ENCODE data around the gene HOXC10.

The HOXC10 gene

GRCh38 chr12:53956251-53956887 is 28.6 kb upstream of the HOXC10 start:
- ATAC-seq (peak; percentile 61), DNase-seq (no peak)
- peak overlapping the region in 1 of 2 donors; percentile 22 for H3K4me3 Mint-ChIP-seq
- H3K9me3 Mint-ChIP-seq: no peaks in the 10 kb centered on the region
- H3K27me3 Mint-ChIP-seq: peaks cover 100% of the 10 kb centered on the region
- H3K4me1 Mint-ChIP-seq: peaks cover 62% of the 10 kb centered on the region
- no peak overlapping the region for H3K27ac Mint-ChIP-seq

GRCh38 chr12:53956914-53957536 is 27.9 kb upstream of the HOXC10 start:
- Mint-ChIP-seq H3K27me3 (peaks cover 100% of the 10 kb centered on the region), H3K27ac (no peak overlapping the region), H3K4me3 (peak overlapping the region in 1 of 2 donors; percentile 22), H3K9me3 (no peaks in the 10 kb centered on the region), H3K4me1 (peaks cover 56% of the 10 kb centered on the region)
- DNase-seq: no peak
- no peak for ATAC-seq

- ATAC-seq (no peak), DNase-seq (no peak)
- no peaks in the 10 kb centered on the region for H3K9me3 Mint-ChIP-seq
- H3K27ac Mint-ChIP-seq: no peak overlapping the region
- H3K4me3 Mint-ChIP-seq: no peak overlapping the region
- H3K4me1 Mint-ChIP-seq: peaks cover 45% of the 10 kb centered on the region
- peaks cover 100% of the 10 kb centered on the region for H3K27me3 Mint-ChIP-seq
Observed at GRCh38 chr12:53958128-53958527, 26.8 kb upstream of the HOXC10 start.

- no peak for DNase-seq
- Mint-ChIP-seq H3K27me3 (peaks cover 100% of the 10 kb centered on the region), H3K4me1 (peaks cover 43% of the 10 kb centered on the region), H3K27ac (no peak overlapping the region), H3K4me3 (no peak overlapping the region), H3K9me3 (no peaks in the 10 kb centered on the region)
- no peak for ATAC-seq
Observed at GRCh38 chr12:53959314-53959713, 25.6 kb upstream of the HOXC10 start.

- no peaks in the 10 kb centered on the region for H3K9me3 Mint-ChIP-seq
- H3K4me3 Mint-ChIP-seq: no peak overlapping the region
- H3K27me3 Mint-ChIP-seq: peaks cover 100% of the 10 kb centered on the region
- H3K27ac Mint-ChIP-seq: peak overlapping the region in 1 of 2 donors; percentile 93
- ATAC-seq: no peak
- peaks cover 49% of the 10 kb centered on the region for H3K4me1 Mint-ChIP-seq
- DNase-seq: no peak
Observed at GRCh38 chr12:53960187-53961024, 24.5 kb upstream of the HOXC10 start.

- no peak overlapping the region for H3K4me3 Mint-ChIP-seq
- no peak for ATAC-seq
Observed at GRCh38 chr12:53961025-53961761, 23.8 kb upstream of the HOXC10 start.

GRCh38 chr12:53963005-53963404 is 21.9 kb upstream of the HOXC10 start:
- Mint-ChIP-seq H3K27ac (no peak overlapping the region), H3K4me1 (peaks cover 47% of the 10 kb centered on the region), H3K4me3 (no peak overlapping the region), H3K27me3 (peaks cover 100% of the 10 kb centered on the region), H3K9me3 (no peaks in the 10 kb centered on the region)
- ATAC-seq (no peak), DNase-seq (no peak)

More at GRCh38 chr12:53961025-53961761, 23.8 kb upstream of the HOXC10 start:
- Mint-ChIP-seq H3K27me3 (peaks cover 100% of the 10 kb centered on the region), H3K27ac (peak overlapping the region in 1 of 2 donors; percentile 43), H3K4me1 (peaks cover 49% of the 10 kb centered on the region), H3K9me3 (no peaks in the 10 kb centered on the region)
- no peak for DNase-seq

- no peak for DNase-seq
- H3K27me3 Mint-ChIP-seq: peaks cover 100% of the 10 kb centered on the region
- peaks cover 52% of the 10 kb centered on the region for H3K4me1 Mint-ChIP-seq
- no peak overlapping the region for H3K27ac Mint-ChIP-seq
- ATAC-seq: no peak
- H3K9me3 Mint-ChIP-seq: no peaks in the 10 kb centered on the region
- peak overlapping the region; percentile 6 to 53 for H3K4me3 Mint-ChIP-seq
Observed at GRCh38 chr12:53963434-53964314, 21.3 kb upstream of the HOXC10 start.

GRCh38 chr12:53964315-53964713 is 20.6 kb upstream of the HOXC10 start:
- peak overlapping the region; percentile 9 to 53 for H3K4me3 Mint-ChIP-seq
- ATAC-seq: no peak
- no peak for DNase-seq
- H3K4me1 Mint-ChIP-seq: peaks cover 52% of the 10 kb centered on the region
- H3K27me3 Mint-ChIP-seq: peaks cover 100% of the 10 kb centered on the region
- no peak overlapping the region for H3K27ac Mint-ChIP-seq
- no peaks in the 10 kb centered on the region for H3K9me3 Mint-ChIP-seq

GRCh38 chr12:53965281-53966084 is 19.5 kb upstream of the HOXC10 start:
- H3K27ac Mint-ChIP-seq: no peak overlapping the region
- no peak for ATAC-seq

GRCh38 chr12:53966085-53966384 is 18.9 kb upstream of the HOXC10 start:
- DNase-seq (no peak), ATAC-seq (no peak)
- peaks cover 40% of the 10 kb centered on the region for H3K4me1 Mint-ChIP-seq
- H3K4me3 Mint-ChIP-seq: peak overlapping the region; percentile 58 to 71
- peaks cover 100% of the 10 kb centered on the region for H3K27me3 Mint-ChIP-seq
- H3K27ac Mint-ChIP-seq: no peak overlapping the region
- H3K9me3 Mint-ChIP-seq: no peaks in the 10 kb centered on the region

More at GRCh38 chr12:53965281-53966084, 19.5 kb upstream of the HOXC10 start:
- peaks cover 42% of the 10 kb centered on the region for H3K4me1 Mint-ChIP-seq
- DNase-seq: no peak
- H3K27me3 Mint-ChIP-seq: peaks cover 100% of the 10 kb centered on the region
- H3K9me3 Mint-ChIP-seq: no peaks in the 10 kb centered on the region
- peak overlapping the region; percentile 45 to 52 for H3K4me3 Mint-ChIP-seq

GRCh38 chr12:53966385-53967133 is 18.4 kb upstream of the HOXC10 start:
- no peaks in the 10 kb centered on the region for H3K9me3 Mint-ChIP-seq

GRCh38 chr12:53967421-53967925 is 17.5 kb upstream of the HOXC10 start:
- no peak for DNase-seq
- Mint-ChIP-seq H3K4me3 (no peak overlapping the region), H3K27me3 (peaks cover 100% of the 10 kb centered on the region), H3K4me1 (peaks cover 40% of the 10 kb centered on the region), H3K9me3 (no peaks in the 10 kb centered on the region), H3K27ac (no peak overlapping the region)
- ATAC-seq: no peak

More at GRCh38 chr12:53966385-53967133, 18.4 kb upstream of the HOXC10 start:
- Mint-ChIP-seq H3K4me1 (peaks cover 40% of the 10 kb centered on the region), H3K27me3 (peaks cover 100% of the 10 kb centered on the region), H3K27ac (no peak overlapping the region), H3K4me3 (peak overlapping the region; percentile 58 to 71)
- DNase-seq (no peak), ATAC-seq (no peak)

All from stimulated activated naive CD8-positive, alpha-beta T cell treated with anti-CD3 and anti-CD28 coated beads, Interleukin-15, amount 100 ng/mL, for 72 hours (primary cell).